Measurements from ENCODE around the gene PUM2. TPM values are rescaled to one million over a fixed set of nuclear protein-coding genes. Genes with fewer than 3 reads are reported as not detected.

The PUM2 gene
- total RNA-seq, 1 donor from 2014 or later = 113 TPM

DNA sequence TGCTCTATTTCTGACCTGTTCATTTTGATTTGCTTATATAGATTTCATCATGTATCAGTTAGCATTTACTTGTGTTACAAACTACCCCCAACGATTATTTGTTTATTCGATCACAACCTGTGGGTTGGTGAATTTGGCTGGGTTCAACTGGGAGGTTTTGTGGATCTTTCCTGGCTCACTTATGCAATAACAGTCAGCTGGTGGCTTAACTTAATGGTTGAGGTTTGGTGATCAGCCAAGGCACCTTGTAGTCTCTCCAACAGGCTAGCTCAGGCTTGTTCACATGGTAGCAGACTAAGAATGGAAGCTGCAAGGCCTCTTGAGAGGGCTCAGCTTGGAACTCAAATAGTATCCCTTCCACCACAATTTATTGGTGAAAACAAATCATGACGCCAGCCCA is 5.4 kb upstream of the PUM2 start:
- Mint-ChIP-seq H3K36me3 (ENCODE audit: unreplicated experiment) (no peaks in the 10 kb centered on the region), H3K27me3 (ENCODE audit: unreplicated experiment) (peaks cover 4% of the 10 kb centered on the region), H3K27ac (ENCODE audit: unreplicated experiment) (no peak overlapping the region), H3K4me3 (ENCODE audit: unreplicated experiment) (no peak overlapping the region), H3K4me1 (ENCODE audit: low read depth, unreplicated experiment) (peaks cover 12% of the 10 kb centered on the region), H3K9me3 (ENCODE audit: unreplicated experiment) (peaks cover 2% of the 10 kb centered on the region)
- TF ChIP-seq, protein P1, sequence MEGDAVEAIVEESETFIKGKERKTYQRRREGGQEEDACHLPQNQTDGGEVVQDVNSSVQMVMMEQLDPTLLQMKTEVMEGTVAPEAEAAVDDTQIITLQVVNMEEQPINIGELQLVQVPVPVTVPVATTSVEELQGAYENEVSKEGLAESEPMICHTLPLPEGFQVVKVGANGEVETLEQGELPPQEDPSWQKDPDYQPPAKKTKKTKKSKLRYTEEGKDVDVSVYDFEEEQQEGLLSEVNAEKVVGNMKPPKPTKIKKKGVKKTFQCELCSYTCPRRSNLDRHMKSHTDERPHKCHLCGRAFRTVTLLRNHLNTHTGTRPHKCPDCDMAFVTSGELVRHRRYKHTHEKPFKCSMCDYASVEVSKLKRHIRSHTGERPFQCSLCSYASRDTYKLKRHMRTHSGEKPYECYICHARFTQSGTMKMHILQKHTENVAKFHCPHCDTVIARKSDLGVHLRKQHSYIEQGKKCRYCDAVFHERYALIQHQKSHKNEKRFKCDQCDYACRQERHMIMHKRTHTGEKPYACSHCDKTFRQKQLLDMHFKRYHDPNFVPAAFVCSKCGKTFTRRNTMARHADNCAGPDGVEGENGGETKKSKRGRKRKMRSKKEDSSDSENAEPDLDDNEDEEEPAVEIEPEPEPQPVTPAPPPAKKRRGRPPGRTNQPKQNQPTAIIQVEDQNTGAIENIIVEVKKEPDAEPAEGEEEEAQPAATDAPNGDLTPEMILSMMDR (IDR thresholded peaks at IDR 0.05; ENCODE audit: partially characterized antibody, unreplicated experiment) = no peak
- no peak for DNase-seq

- Mint-ChIP-seq H3K4me3 (ENCODE audit: unreplicated experiment) (no peak overlapping the region), H3K27ac (ENCODE audit: unreplicated experiment) (no peak overlapping the region), H3K4me1 (ENCODE audit: low read depth, unreplicated experiment) (peaks cover 12% of the 10 kb centered on the region), H3K36me3 (ENCODE audit: unreplicated experiment) (no peaks in the 10 kb centered on the region), H3K27me3 (ENCODE audit: unreplicated experiment) (peaks cover 4% of the 10 kb centered on the region), H3K9me3 (ENCODE audit: unreplicated experiment) (peaks cover 2% of the 10 kb centered on the region)
- DNase-seq = no peak
- TF ChIP-seq, protein P1 (IDR thresholded peaks at IDR 0.05; ENCODE audit: partially characterized antibody, unreplicated experiment) = no peak
Measured at GRCh38 chr2:20355131-20355530, 4.5 kb upstream of the PUM2 start.

- TF ChIP-seq, protein P1 (IDR thresholded peaks at IDR 0.05; ENCODE audit: partially characterized antibody, unreplicated experiment) = no peak
- Mint-ChIP-seq H3K4me1 (ENCODE audit: low read depth, unreplicated experiment) (peaks cover 23% of the 10 kb centered on the region), H3K9me3 (ENCODE audit: unreplicated experiment) (peaks cover 5% of the 10 kb centered on the region)
Measured at GRCh38 chr2:20353241-20353992, 2.8 kb upstream of the PUM2 start.

DNA sequence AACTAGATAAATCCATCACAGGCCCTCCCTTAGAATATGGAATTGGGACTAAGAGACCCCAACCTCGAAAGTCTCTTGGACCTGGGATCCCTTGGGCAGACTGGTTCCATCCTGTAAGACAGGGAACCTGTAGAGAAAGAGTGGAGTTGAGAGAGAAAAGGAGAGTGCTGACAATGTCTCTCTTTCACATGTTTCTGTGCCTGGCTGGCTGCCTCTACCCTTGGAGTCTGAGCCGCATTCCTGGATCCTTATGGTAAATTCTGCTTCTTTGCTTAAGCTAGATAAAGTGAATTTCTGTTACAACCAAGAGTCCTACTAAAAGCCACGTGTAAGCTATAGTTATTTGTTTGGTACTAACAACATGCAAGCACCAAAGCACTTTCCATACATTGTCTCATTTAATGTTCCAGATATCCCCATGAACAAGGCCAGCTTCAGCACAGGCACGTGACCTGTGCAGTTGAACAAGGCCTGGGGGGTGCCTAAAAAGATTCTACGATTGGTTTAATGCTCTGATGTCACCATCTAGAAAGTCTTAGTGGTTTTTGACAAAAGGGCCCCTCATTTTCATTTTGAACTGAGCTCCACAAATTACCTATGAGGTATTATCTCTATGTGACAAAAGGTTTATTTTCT is 2.1 kb upstream of the PUM2 start:
- peaks cover 27% of the 10 kb centered on the region for H3K4me1 Mint-ChIP-seq (ENCODE audit: low read depth, unreplicated experiment)
- peaks cover 6% of the 10 kb centered on the region for H3K9me3 Mint-ChIP-seq (ENCODE audit: unreplicated experiment)
- H3K36me3 Mint-ChIP-seq (ENCODE audit: unreplicated experiment) = no peaks in the 10 kb centered on the region
- peak overlapping the region; percentile 86 for H3K27ac Mint-ChIP-seq (ENCODE audit: unreplicated experiment)
- TF ChIP-seq, protein P1 (IDR thresholded peaks at IDR 0.05; ENCODE audit: partially characterized antibody, unreplicated experiment) = no peak
- H3K4me3 Mint-ChIP-seq (ENCODE audit: unreplicated experiment) = no peak overlapping the region
- no peak for DNase-seq
- H3K27me3 Mint-ChIP-seq (ENCODE audit: unreplicated experiment) = peaks cover 6% of the 10 kb centered on the region

More at GRCh38 chr2:20353241-20353992, 2.8 kb upstream of the PUM2 start:
- no peak for DNase-seq
- Mint-ChIP-seq H3K4me3 (ENCODE audit: unreplicated experiment) (peak overlapping the region; percentile 59), H3K36me3 (ENCODE audit: unreplicated experiment) (no peaks in the 10 kb centered on the region), H3K27me3 (ENCODE audit: unreplicated experiment) (peaks cover 6% of the 10 kb centered on the region), H3K27ac (ENCODE audit: unreplicated experiment) (peak overlapping the region; percentile 86)

GRCh38 chr2:20352230-20352578 is 1.6 kb upstream of the PUM2 start:
- Mint-ChIP-seq H3K27ac (ENCODE audit: unreplicated experiment) (no peak overlapping the region), H3K27me3 (ENCODE audit: unreplicated experiment) (peaks cover 6% of the 10 kb centered on the region), H3K4me1 (ENCODE audit: low read depth, unreplicated experiment) (peaks cover 30% of the 10 kb centered on the region), H3K4me3 (ENCODE audit: unreplicated experiment) (no peak overlapping the region), H3K9me3 (ENCODE audit: unreplicated experiment) (peaks cover 6% of the 10 kb centered on the region), H3K36me3 (ENCODE audit: unreplicated experiment) (no peaks in the 10 kb centered on the region)
- DNase-seq = no peak
- TF ChIP-seq, protein P1 (IDR thresholded peaks at IDR 0.05; ENCODE audit: partially characterized antibody, unreplicated experiment) = no peak

All from glutamatergic neuron (in vitro differentiated cells).